ENCODE results near the gene CEBPE.

Gene CEBPE

GRCh38 chr14:23142826-23143225, 23.8 kb upstream of the CEBPE start:
- no peak for DNase-seq

DNA sequence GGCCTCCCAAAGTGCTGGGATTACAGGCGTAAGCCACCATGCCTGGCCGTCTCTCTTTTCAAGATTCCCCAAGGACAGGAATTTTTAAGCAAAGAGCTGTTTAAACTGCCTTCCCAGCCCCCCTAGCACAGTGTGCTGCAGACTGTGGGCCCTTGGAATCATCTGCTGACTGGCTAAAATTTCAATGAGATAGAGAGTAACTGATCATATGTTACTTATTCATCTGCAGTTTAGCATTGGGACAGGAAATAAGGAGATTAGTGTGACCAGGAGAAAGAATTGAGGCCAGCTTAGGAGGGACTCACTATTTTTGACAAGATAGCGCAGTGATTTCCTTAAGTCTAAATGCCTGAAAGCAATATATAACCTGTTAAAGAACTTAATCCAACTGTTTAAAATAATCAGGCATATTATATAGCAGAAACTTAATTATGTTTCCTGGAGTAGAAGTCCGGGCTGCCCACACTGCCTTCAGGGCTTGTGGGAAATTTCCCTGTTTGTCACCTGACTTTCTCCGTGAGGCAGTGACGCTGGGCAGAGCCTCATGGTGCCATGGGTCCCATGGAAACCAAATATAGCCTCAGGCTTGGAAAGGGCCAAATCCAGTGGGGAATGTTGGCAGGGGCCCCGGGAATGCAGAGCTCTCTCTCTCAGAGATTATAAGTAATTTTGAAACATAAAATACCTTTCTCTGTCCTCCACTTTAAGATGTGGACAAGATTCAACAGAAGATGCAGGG, 22.8 kb upstream of the CEBPE start:
- peak; percentile 8 for DNase-seq

DNA sequence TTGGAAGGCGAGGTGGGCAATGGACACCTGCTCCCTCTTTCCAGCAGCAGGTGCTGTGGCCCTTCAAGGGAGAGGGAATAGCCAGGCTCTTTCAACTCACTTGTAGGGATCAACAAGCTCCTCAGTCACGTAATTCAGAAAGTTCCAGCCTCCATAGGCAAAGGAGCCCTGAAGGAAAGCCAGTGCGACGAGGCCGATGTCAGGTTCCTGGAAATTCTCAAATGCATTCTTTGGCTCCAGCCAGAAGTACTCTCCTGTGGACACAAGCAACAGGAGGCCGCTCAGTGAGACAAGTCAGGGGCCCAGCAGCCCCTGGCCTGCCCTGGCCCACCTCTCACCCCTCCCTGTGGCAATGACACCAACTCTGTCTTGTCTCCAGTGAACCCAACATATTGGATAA, 21.3 kb upstream of the CEBPE start:
- DNase-seq, result no peak

DNA sequence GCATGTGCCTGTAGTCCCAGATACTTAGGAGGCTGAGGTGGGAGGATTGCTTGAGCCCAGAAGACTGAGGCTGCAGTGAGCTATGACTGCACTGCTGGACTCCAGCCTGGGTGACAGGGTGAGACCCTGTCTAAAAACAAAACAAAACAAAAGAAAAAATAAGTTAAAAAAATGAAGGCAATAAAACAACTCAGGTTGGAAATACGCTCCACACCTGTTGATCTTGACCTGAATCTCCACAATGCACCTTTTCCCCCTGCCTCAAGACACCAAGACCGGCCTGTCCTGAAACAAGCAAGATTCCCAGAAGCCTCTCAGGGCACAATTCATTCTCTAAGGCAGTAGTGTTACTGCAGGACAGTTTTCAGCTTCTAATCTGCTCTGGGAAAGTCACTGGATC, 20.8 kb upstream of the CEBPE start:
- no peak for DNase-seq

GRCh38 chr14:23137813-23138535, 18.9 kb upstream of the CEBPE start:
- no peak for DNase-seq

DNA sequence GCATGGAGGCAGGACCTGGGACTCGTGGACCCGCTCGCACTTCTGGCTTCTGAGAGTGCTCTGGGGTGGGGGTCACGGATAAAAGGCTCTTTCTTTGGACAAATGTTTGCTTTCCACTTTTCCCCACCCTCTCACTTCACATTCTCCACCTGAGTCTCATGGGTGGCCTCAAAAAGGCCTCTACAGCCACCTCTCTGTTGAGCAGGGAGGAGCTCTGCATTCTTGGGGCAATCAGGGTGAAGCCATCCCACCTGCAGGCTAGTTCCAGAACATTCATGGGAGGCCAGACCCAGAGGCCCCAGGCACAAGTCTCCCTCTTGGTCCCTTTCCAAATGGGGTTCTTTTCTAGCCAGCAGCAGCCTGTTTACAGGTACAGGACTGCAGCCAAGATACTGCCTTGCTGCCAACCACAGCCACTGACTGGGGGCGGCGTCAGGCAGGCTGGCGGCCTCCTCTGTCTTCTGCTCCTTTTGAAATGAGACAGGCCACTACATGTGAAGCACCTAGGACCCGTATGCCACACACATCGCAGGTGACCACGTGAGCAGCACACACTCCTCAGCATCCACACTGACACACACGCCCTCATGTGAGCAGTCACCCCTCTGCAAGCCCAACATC, 18.2 kb upstream of the CEBPE start:
- DNase-seq, result no peak

DNA sequence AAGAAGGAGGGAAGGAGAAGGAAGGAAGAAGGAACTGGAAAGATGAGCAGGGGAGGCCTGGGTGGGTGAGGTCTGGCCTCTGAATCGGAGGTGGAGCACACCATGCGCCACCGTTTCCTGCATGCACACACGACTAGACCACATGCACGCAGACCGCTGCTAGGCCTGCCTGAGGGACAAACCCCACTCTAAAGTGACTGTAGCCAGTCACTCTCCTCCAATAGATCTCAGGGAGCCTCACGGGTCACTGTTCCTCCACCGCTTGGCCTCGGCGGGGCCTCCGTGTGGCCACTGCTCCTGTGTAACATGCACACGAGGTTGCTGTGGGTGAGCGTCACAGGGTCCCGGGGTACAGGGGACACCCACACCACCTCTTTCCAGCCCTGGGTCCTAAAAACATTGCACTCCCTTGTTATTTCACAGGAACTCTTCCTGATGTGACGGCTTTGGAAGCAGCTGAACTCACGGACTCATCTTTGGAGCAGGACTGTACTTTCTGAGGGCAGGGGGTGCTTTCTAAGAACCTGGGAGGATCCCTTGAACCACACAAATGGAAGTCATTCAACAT, 17.6 kb upstream of the CEBPE start:
- no peak for DNase-seq

- no peak for DNase-seq
Measured at GRCh38 chr14:23132970-23133369, 13.9 kb upstream of the CEBPE start.

- no peak for DNase-seq
Measured at GRCh38 chr14:23131482-23131881, 12.4 kb upstream of the CEBPE start.

DNA sequence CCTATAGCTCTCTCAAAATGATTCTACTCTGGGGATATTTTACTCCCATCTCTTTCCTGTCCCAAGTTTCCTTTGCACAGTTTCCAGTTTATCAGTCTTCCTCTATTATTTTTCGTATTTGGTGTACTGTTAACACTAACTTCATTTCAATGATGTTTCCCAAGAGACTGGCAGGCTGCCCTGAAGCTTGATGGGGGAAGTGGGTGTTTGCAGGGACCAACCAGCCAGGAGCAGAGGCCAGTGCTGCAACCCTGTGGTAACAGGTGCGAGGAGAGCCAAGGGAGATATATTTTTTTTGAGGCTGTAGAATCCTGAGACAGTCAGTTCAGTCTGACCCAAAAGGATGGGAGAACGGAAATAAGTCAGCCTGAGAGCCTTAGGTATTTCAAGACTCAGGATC, 11.8 kb upstream of the CEBPE start:
- no peak for DNase-seq

GRCh38 chr14:23129759-23130316, 10.8 kb upstream of the CEBPE start:
- no peak for DNase-seq

DNA sequence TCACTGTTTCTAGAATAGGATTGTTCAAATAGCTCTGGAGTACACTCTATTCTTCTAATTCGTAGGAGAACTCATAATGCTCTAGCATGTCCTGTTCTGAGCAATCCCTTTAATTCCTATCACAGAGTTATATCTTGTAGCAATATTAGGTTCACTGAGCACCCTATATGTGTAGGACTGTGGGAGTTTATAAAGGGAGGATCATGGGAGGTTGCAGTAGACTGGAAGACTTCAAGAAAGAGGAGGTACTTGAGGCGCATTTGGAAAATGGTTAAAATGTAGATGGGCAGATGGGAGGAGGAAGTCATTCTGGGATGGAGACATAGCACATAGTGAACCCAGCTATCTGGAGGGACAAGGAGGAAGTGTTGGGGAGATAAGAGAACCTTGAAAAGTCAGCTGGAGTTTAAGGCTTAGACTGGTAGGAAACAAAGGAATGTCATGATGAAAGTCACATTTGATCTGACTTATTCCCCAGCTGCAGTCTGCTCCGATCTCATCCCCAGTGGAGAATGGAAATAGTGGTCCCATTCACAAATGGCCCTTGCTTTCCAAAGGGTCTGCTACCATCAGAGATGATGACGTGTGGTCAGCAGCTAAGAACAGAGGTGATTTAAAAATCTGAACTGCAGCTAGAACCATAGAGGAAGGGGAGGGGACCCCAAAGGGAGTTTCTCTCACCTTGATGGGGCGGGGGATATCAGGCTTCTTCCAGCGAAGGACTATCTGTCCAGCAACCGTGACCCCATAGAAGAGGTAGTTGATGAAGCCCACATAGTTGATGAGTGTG, 10.1 kb upstream of the CEBPE start:
- no peak for DNase-seq

DNA sequence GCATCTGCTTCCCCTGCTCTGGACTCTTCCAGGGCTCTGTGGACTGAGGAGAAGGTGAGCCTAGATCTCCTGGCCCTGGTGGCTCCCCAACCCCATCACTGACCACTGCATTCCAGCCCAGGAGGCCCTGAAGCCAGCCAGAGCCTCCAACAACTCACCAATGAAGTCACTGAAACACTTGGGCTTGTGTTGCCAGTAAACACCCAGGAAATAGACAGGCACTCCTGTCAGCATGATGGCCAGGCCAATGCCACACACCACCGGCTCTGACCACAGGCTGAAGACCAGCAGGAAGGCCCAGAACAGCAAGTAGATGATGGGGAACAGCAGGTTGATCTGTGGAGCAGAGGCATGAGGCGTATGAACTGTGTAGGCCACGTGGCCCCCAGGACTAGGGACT, 8.8 kb upstream of the CEBPE start:
- no peak for DNase-seq

GRCh38 chr14:23126548-23127278, 7.7 kb upstream of the CEBPE start:
- no peak for DNase-seq

- DNase-seq, result no peak
Measured at GRCh38 chr14:23125933-23126524, 7.0 kb upstream of the CEBPE start.

DNA sequence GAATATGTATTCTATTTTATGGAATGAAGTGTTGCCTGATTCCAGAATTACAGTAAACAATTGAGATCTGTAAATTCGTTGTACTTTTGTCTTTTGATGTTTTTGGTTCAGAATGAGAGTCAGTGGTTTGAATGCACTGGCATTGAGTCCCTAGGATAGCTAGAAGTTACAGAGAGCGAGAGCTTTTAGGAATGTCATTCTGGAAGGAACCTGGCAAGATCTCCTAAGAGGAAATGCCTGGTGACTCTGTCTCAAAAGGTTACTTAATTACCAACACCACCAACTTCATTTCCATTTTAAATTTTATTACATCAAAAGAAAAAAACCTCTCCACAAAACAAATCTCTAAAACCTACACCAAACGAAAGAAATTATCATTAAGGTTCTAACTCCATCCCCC, 6.0 kb upstream of the CEBPE start:
- DNase-seq, result no peak

DNA sequence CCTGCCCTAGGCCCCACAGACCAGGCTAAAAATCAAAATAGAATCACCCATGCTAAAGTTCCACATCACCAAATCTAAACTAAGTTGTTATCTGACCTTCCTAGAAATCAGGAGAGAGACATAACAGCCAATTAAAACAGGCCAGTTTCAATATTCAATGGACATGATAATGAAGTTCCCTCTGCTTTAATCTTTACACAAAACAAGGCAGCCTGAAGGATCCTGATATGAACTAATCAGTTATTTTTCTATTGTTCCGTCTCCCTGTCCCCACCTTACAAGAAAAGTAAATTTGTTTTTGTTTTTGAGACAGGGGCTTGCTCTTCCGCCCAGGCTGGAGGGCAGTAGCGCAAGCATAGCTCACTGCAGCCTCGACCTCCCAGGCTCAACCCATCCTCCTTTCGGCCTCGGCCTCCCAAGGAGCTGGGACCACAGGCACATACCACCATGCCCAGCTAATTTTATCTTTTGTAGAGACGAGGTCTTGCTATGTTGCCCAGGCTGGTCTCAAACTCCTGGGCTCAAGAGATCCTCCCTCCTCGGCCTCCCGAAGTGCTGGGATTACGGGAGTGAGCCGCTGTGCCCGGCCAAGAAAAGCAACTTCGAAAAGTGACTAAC, 5.4 kb upstream of the CEBPE start:
- DNase-seq, result no peak

DNA sequence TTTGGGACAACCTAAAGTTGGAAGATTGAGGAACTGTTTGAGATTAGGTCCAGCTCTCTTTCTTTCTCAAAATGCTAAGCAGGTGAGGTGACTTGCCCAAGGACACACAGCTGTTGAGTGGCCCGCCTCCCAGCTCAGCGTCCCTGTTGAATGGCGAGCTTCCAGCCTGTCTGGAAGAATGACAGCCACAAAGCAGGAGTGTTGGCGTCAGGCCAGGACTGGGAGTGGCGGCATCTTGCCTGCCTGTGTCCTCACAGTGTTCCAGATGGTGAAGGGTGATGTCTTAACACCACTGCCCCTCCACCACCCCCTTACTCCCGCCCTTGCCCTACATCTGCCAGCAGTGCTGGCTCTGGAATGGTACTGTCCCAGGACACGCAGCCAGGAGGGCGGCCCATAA, 4.4 kb upstream of the CEBPE start:
- DNase-seq, result peak; percentile 41

DNA sequence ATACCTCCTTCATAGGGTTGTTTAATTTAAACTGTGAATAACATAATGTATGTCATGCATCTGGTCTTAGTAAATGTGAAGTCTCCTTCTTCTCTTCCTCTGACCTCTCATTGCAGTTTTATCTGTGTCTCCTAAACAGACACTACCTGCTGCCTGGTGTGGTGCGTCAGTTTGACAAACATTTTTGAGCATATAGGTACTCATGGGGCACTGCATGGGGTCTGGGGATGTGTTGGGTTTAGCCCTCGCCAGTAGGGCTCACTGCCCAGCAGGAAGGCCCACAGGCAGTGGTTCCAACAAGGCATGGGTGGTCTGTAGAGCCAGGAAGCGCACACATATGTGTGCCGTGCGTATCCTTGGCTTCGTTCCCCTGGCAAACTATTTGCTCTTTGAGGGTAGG, 3.0 kb upstream of the CEBPE start:
- no peak for DNase-seq

DNA sequence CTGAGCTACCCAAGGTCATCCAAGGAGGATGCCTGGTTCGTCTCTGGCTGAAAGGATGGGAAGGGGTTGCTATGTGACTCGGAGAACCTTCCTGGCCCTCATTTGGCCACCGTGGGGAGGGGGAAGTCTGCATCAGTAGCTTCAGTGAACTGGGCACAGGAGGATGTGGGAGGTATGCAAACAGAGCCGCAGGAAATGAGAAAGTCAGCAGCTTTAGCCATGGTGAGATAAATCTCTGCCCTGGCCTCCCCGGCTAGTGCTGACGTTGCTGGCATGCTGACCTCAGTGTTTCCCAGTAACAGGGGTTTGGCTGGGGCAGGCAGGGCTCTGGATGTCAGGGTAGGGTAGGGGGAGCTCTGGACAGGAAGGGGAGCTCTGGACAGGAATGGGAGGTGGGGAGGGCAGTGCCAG, 2.3 kb upstream of the CEBPE start:
- no peak for DNase-seq

Data from NCI-H345 (cell line).